GM18505 (cell line): ENCODE measurements around the gene COA7.
A peak's percentile ranks its signal among the peaks of the same experiment; 100 is the strongest.
"Not testable (repeated sequence)": the region's sequence is repeated elsewhere in the genome, so short reads cannot be mapped to it uniquely, and the experiment has no call there.

Experiments used
- ATAC-seq: cut with Tn5 transposase; IDR thresholded peaks from one replicate; pipeline ENCODE4 v1.9.1; 2021; ENCODE audit not compliant: unreplicated experiment
- POLR2A ChIP-seq: IDR thresholded peaks from 4 replicates; pipeline ENCODE4 v1.6.1; 2011; ENCODE audit warnings: borderline replicate concordance; ENCODE audit not compliant: insufficient read depth, insufficient read length; ENCODE audit errors: extremely low read depth

COA7 gene

GRCh38 chr1:52725903-52726264, 27.7 kb upstream of the COA7 start:
- no peak for TF ChIP-seq POLR2A
- ATAC-seq: no peak

- no peak for TF ChIP-seq POLR2A
- no peak for ATAC-seq
These were observed 25.1 kb upstream of the COA7 start for GRCh38 chr1:52723260-52723659.

- ATAC-seq: not testable (repeated sequence)
These were observed 17.1 kb upstream of the COA7 start for GRCh38 chr1:52715296-52715695.

GRCh38 chr1:52713590-52713989, 15.4 kb upstream of the COA7 start:
- ATAC-seq: no peak

GRCh38 chr1:52709016-52709415, 10.9 kb upstream of the COA7 start:
- ATAC-seq: no peak
- no peak for TF ChIP-seq POLR2A

More at GRCh38 chr1:52713590-52713989, 15.4 kb upstream of the COA7 start:
- TF ChIP-seq POLR2A: no peak

- TF ChIP-seq POLR2A: no peak
- no peak for ATAC-seq
These were observed 9.9 kb upstream of the COA7 start for GRCh38 chr1:52707927-52708655.

- TF ChIP-seq POLR2A: no peak
- no peak for ATAC-seq
These were observed 9.1 kb upstream of the COA7 start for GRCh38 chr1:52706941-52707926.

GRCh38 chr1:52706136-52706670, 8.1 kb upstream of the COA7 start:
- no peak for ATAC-seq
- no peak for TF ChIP-seq POLR2A

GRCh38 chr1:52702886-52703787, 5.0 kb upstream of the COA7 start:
- TF ChIP-seq POLR2A: peak; percentile 71
- ATAC-seq: peak; percentile 78

- no peak for ATAC-seq
- no peak for TF ChIP-seq POLR2A
These were observed 2.5 kb downstream of the COA7 start for GRCh38 chr1:52695627-52696026.

- TF ChIP-seq POLR2A: no peak
These were observed 4.3 kb downstream of the COA7 start for GRCh38 chr1:52693843-52694242.

GRCh38 chr1:52693351-52693750, 4.8 kb downstream of the COA7 start:
- ATAC-seq: not testable (repeated sequence)

More at GRCh38 chr1:52693843-52694242, 4.3 kb downstream of the COA7 start:
- ATAC-seq: no peak

- no peak for ATAC-seq
- TF ChIP-seq POLR2A: no peak
These were observed 5.5 kb downstream of the COA7 start for GRCh38 chr1:52692697-52693096.

GRCh38 chr1:52691821-52692220, 6.3 kb downstream of the COA7 start:
- no peak for ATAC-seq

More at GRCh38 chr1:52691821-52692220, 6.3 kb downstream of the COA7 start:
- no peak for TF ChIP-seq POLR2A
